NCI-H510A treated with DMSO at 0.1 percent for 48 hours (cell line): Measurements from ENCODE around the gene MAEL.

Experiments
- DNase-seq: peaks from one replicate; lab custom pipeline; 2025; lab: John Stamatoyannopoulos, UW

MAEL gene

DNA sequence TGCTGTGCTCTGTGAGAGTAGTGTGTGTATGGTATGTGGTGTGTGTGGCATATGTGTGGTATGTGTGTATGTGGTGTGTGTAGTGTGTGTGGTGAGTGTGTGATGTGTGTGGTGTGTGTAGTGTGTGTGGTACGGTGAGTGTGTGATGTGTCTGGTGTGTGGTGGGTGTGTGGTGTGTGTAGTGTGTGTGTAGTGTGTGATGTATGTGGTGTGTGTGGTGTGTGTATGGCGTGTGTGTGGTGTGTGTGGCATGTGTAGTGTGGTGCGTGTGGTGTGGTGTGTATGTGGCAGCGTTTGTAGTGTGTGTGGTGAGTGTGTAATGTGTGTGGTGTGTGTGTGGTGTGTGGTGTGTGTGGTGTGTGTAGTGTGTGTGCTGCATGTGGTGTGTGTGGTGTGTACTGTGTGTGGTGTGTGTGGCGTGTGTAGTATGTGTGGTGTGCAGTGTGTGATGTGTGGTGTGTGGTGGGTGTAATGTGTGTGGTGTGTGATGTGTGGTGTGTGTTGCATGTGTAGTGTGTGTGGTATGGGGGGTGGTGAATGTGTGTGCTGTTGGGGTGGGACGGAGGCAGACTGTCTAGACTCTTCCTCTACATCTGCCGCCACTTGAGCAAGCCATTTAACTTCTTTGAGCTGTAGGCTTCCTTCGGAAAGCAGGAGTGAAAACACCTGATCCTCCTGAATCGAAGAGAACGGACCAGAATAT is 67.6 kb downstream of the MAEL start:
- no peak for DNase-seq

DNA sequence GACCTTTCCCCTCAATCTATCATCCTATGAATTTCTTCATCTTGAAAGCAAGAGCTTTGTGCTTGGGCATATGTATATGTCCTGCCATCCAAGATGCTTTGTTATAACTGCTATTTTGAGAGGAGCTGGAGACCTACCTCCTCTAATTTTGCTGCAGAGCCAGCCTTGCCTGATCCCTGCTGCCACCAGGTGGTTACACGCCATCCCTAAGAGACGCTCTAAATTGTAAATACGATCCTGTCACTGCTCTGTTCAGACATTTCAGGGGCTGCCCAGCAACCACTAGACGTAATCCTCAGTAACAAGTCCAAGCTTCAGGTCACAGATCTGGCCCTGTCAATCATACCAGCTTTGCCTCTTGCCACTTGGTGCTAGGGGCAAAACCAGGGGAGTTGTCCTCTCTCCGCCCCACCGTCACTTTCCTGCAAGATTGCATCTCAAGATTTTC is 68.2 kb downstream of the MAEL start:
- DNase-seq = peak; percentile 83

DNA sequence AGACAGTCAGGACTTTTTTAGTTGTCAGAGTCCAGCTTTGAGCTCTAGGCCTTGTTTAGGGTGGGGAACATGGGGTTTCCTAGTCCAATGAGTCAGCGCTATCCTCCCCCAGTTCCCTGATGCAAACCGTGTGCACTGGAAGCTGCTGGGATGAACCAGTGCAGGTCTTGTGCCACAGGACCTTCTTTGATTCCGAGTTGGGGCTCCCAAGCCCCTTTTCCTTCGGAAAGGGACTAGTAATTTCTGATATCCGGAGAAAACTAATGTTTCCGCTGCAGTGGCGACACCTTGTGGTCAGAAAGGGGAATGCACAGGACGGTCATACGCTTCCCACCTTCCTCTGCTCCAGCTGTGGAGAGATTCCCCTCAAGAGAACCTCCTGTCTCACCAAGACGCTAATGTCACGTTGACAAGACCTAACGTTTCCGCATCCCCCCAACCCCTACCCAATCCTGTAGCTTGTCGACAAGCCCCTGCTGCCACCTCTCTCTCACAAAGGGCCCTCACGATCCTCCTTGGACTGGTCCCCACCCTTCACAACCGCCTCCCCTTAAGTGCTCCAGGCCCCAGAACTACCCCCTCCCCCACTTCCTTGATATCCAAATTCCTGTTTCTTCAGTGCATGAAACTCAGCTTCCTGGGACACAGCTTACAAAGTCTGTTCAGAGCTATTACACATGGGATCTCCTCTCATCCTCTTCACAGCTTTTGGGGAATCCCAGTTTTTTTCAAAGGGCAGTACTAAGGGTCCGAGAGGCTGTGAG is 70.1 kb downstream of the MAEL start:
- DNase-seq = peak; percentile 40

DNA sequence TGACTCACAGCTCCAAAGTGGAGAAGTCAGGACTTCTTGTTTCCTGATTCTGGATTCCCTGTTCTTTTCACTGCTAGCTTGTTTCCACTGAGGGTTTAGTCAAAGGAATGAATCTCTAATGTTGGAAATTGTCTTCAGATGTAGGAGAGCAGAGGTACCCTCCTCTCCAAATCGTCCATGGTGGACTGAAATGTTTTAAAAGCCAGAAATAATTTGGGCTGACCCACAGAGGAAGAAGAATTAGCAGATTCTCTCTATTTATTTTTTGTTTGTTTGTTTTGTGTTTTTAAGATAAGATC is 70.7 kb downstream of the MAEL start:
- no peak for DNase-seq

DNA sequence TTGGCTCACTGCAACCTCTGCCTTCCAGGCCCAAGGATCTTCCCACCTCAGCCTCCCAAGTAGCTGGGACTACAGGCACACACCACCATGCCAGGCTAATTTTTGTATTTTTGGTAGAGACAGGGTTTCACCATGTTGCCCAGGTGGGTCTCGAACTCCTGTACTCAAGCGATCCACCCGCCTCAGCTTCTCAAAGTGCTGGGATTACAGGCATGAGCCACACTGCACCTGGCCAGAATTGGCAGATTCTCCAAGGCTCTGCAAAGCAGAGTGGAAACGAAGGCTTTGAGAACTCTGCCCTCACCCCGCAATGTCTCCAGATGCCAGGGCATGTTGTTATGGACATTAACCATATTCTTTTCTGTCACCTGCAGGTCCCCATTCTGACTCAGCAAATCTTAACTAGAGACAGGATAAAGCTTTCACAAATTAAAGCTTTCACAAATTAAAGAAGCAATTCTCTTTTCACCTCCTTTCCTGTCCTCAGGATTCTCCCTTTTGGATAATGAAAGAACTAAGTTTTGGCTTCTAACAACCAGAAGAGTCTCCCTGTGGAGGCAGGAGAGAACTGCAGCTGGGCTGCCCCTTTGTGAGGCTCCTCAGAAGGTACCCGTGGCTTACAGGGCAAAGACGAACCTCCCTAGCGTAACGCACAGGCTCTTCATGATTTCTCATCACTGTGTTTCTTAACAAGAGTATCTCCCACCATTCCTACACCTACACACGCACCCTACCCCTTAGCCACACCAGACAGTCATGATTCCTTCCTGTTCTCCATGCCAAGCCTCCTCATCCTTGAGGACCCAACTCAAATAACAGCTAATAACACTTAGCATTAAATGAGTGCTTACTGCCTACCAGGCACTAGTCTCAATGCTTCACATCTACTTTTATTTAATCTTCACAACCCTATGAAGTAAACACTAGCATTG is 71.3 kb downstream of the MAEL start:
- DNase-seq = no peak

DNA sequence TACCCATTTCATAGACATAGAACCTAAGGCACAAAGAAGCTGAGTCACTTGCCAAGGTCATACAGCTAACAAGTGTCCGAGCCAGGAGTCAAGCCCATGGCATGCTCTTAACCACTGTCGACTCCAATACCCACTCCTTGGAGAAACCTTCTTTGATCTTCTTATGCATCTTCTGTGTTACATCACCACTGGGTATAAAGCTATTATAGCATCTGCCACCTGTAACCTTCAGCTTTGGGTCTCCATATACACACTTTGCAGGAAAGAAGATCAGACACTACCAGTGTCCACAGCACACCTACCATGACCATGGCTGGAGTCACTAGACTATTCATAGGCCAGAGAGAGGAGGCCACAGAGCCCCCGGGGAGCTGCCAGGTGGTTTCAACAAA is 72.0 kb downstream of the MAEL start:
- no peak for DNase-seq

DNA sequence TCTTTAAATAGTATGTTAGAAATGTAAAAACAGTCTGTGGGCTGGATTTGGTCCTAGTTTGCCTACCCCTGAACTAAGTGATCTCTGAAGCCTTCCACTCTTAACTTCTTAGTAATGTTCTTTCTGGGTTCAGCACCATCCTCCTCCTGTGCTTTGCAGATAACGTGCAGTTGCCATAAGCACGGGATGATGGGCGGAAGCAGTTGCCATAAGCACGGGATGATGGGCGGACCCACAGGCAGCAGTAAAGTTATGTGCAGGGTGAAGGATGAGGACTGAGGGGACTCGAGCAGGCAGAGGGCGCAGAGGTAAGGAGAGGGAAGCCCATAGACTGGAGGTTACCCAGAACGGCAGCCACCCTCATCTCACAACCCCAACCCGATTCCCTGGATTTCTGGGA is 75.5 kb downstream of the MAEL start:
- DNase-seq = no peak

DNA sequence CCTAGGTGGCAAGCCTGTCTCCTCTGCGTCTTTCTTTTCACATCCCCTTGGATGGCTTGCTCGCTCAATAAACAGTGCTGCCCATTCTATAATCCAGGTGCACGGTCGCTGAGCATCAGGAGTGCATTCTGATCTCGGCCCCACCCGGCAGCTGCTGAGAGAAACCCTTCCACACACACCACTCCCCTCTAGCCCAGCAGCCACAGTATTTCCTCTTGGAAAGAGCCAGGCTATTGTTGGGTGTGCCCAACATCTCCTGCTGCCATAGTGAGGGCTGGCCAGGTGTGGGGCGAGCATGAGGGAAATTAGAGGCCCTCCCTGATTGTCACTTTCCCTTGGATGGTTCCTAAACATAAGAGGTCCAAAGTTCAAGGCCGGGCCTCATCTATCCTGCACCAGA is 76.4 kb downstream of the MAEL start:
- DNase-seq = no peak

DNA sequence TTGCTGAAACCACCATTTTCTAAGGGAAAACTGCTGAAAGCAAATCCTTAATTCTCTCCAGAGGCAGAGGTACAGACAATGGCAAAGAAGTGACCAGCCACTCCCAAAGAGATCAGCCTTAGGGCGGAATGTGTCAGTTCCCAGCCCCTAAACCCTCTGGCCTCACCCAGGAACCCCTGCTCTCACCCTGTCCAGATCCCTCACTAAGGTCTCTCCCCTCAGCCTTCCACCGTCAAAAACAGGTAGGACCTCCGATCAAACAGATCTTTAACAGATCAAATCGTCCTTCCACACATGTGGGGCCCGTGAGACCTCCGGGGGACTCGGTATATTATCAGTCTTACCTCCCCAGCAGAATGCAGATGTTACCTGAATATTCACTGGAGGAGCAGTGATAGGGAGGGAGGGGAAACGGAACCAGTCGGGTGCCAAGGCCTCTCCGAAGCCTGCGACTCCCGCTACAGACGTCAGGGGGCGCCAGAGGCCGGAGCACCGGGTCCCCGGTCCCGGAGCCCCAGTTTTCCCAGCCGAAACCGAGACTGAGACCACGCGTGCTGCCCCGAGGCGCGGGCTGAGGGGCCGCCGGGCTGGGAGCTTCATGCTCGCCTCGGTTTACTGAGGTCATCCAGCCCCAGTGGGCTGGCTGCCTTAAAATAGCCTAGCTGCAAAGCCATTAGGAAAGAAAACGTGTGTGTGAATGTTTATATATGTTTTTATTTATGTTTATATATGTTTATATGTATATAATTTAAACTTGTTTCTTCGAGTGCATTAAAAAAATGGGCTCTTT is 77.4 kb downstream of the MAEL start:
- DNase-seq = peak; percentile 67

DNA sequence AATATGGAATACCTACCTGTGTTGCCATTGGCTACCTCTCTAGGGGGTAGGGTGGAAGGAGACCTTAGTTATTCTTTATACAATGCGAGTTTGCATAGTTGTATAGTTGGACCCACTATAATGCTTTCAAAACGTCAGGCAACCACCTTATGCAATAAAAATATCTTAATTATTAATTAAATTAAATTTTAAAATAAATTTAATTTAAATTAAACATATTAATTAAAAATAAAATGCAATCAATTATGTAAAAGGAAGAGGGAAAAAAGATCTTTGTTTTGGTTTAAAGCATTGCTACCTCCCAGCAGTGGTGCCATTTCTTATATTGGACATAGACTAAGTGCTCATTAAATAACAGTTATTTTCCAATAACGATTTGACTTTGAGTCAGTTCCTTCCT is 78.8 kb downstream of the MAEL start:
- DNase-seq = no peak

DNA sequence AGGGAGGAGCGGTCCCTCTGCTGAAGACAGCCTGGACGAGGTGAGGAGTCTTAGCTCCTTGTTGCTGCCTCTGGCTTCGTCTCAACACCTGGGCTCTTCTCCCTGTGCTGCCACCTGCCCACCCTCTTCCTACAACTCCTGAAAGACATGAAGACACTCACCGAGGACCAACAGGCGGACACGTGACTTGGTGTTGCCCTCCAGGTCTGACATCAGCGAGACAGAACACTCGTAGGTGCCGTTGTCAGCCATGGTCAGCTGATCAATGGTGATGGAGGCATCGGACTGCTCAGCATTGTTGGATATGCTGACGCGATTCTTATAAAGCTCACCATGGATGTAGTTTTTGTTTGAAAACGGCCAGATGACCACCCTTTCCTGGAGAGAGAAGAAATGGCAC is 79.7 kb downstream of the MAEL start:
- DNase-seq = no peak

DNA sequence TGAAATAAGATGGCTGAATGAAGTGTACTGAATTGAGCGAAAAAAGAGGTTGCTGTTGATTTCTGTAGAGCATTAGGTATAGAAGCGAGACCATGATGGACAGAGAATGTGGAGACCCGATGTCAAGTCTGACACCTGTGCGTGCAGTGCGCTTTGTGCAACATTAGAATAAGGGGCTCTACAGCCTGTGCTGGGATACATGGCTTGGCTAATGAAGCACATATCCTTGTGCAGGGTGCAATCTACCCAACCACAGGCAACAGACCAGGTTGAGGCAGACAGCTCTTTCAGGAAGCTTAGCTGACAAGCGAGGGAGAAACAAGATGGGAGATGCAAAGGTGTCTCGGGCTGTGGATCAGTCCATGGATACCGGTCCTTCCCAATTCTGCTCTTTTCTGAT is 82.2 kb downstream of the MAEL start:
- no peak for DNase-seq
